Lung (tissue), 12 donors: ENCODE measurements around the gene SYMPK. TPM values are rescaled to one million over a fixed set of nuclear protein-coding genes. Genes with fewer than 3 reads are reported as not detected.

Source experiments
- ATAC-seq: fragments of 200-7000 bp; cut with Tn5 transposase; one replicate; pipeline ENCODE4 v1.9.1; 2020; ENCODE audit warnings: moderate number of reproducible peaks; ENCODE audit not compliant: insufficient read depth, low FRiP score
- DNase-seq, 3 donors: peaks; one replicate each; pipeline ENCODE4 v3.0.0-alpha.2; 2013 to 2017
- H3K27ac ChIP-seq, 2 donors: one replicate each; pipeline ENCODE4 v1.5.1; 2013; ENCODE audit warnings: mild to moderate bottlenecking in 2 of 2, moderate library complexity in 2 of 2, control low read depth in 1 of 2, inconsistent platforms in 1 of 2, low read depth in 1 of 2, low read length in 1 of 2
- H3K27me3 ChIP-seq, 3 donors: one replicate each; pipeline ENCODE4 v1.5.1; 2013; ENCODE audit warnings: low read length in 2 of 3; ENCODE audit not compliant: control insufficient read depth in 3 of 3, insufficient read depth in 3 of 3
- H3K36me3 ChIP-seq, 4 donors: one replicate each; pipeline ENCODE4 v1.5.1; 2013; ENCODE audit warnings: low read length in 4 of 4, mild to moderate bottlenecking in 1 of 4, moderate library complexity in 1 of 4; ENCODE audit not compliant: control insufficient read depth in 4 of 4, insufficient read depth in 4 of 4
- H3K4me1 ChIP-seq, 5 donors: one replicate each; pipeline ENCODE4 v1.5.1; 2013; ENCODE audit warnings: low read length in 5 of 5, mild to moderate bottlenecking in 2 of 5, moderate library complexity in 1 of 5; ENCODE audit not compliant: control insufficient read depth in 5 of 5, insufficient read depth in 5 of 5
- H3K4me3 ChIP-seq: one replicate; pipeline ENCODE4 v1.5.1; 2013; ENCODE audit warnings: mild to moderate bottlenecking, control low read depth, moderate library complexity
- H3K9ac ChIP-seq, 2 donors: one replicate each; pipeline ENCODE4 v1.5.1; 2013; ENCODE audit warnings: low read length in 2 of 2, control low read depth in 1 of 2; ENCODE audit not compliant: insufficient read depth in 1 of 2
- H3K9me3 ChIP-seq, 4 donors: one replicate each; pipeline ENCODE4 v1.5.1; 2013; ENCODE audit warnings: low read length in 3 of 4, mild to moderate bottlenecking in 1 of 4, moderate library complexity in 1 of 4; ENCODE audit not compliant: control insufficient read depth in 4 of 4, insufficient read depth in 3 of 4
- WGBS, 2 donors: extraction: QIAGEN DNeasy Blood & Tissue Kit; methylation state at CpG; one replicate each; pipeline ENCODE4 v1.1.7; 2013; 5-methylcytosine and 5-hydroxymethylcytosine counted together
- polyA plus RNA-seq, 2 donors: library from polyadenylated mRNA; stranded (reverse); fragments of 200-250 nt; gene quantifications; one replicate each; pipeline ENCODE4 v1.2.1, GENCODE V29; 2013
- total RNA-seq, 2 donors: library from RNA; depleted of rRNA in 1 of 2; stranded (reverse); fragments of >200 nt in 1 of 2; gene quantifications; one replicate each; pipeline ENCODE4 v1.2.1, GENCODE V29; 2014 to 2021
- TF ChIP-seq, protein P1 (sequence below): IDR thresholded peaks from 2 replicates; pipeline ENCODE4 v1.5.1; 2012; ENCODE audit warnings: mild to moderate bottlenecking; ENCODE audit errors: control extremely low read depth, extremely low read depth
- donor health status: control.
- donor health status: control.
- donor health status: Bipolar disorder and iron deficiency.
- donor health status: healthy.
- donor health status: DM: yes; HTN: yes; CAD: no.

The SYMPK gene
- total and polyA plus RNA-seq, 4 donors = 40.3 to 125 (median 64.8) TPM

- Histone ChIP-seq H3K36me3 (peaks cover 0 to 6% (median 4%) of the 10 kb centered on the region in 4 donors), H3K27ac (peak within 1 kb of the TSS; percentile 89), H3K9me3 (no peaks in the 10 kb centered on the region), H3K9ac (peak within 1 kb of the TSS; percentile 55 to 94), H3K27me3 (no peaks in the 10 kb centered on the region), H3K4me1 (peaks cover under 1 to 44% (median 11%) of the 10 kb centered on the region in 5 donors), H3K4me3 (peak within 1 kb of the TSS; percentile 59)
- TF ChIP-seq, protein P1, sequence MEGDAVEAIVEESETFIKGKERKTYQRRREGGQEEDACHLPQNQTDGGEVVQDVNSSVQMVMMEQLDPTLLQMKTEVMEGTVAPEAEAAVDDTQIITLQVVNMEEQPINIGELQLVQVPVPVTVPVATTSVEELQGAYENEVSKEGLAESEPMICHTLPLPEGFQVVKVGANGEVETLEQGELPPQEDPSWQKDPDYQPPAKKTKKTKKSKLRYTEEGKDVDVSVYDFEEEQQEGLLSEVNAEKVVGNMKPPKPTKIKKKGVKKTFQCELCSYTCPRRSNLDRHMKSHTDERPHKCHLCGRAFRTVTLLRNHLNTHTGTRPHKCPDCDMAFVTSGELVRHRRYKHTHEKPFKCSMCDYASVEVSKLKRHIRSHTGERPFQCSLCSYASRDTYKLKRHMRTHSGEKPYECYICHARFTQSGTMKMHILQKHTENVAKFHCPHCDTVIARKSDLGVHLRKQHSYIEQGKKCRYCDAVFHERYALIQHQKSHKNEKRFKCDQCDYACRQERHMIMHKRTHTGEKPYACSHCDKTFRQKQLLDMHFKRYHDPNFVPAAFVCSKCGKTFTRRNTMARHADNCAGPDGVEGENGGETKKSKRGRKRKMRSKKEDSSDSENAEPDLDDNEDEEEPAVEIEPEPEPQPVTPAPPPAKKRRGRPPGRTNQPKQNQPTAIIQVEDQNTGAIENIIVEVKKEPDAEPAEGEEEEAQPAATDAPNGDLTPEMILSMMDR = no peak
- peak; percentile 69 for ATAC-seq
- DNase-seq = peak; percentile 99
- WGBS, 2 donors = 0% methylated on average over 68 to 70 of the region's 70 CpGs
These were observed 93.8 kb downstream of the SYMPK start, which contains the start of gene SIX5 for GRCh38 chr19:45768984-45769782. SIX5 (minus strand) TSS chr19:45769252; CDS start chr19:45768844, 408 bp downstream.

DNA sequence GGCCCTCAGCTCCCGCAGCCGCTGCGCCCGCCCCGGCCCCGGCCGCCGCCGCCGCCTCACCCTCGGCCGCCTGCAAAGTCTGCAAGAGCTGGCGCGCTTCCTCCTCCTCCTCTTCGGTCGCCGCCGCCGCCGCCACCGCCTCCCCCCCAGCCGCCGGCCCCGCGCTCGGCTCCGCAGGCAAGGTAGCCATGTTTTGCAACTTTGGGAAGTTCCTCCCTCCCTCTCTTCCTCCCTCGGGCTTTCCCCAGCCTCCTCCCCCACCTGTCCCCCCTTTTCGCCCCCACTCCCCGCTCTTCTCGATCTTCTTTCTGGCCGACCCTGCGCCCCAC lies 94.3 kb downstream of the SYMPK start:
- Histone ChIP-seq H3K27ac (peak overlapping the region; percentile 74 to 87), H3K9me3 (no peaks in the 10 kb centered on the region), H3K36me3 (peaks cover 0 to 6% (median 4%) of the 10 kb centered on the region in 4 donors), H3K4me3 (peak overlapping the region; percentile 59), H3K9ac (peak overlapping the region in 1 of 2 donors; percentile 94), H3K4me1 (peaks cover 2 to 49% (median 11%) of the 10 kb centered on the region in 5 donors), H3K27me3 (no peaks in the 10 kb centered on the region)
- no peak for ATAC-seq
- DNase-seq = peak in 1 of 3 donors; percentile 66
- 0 to 1% methylated on average over 21 to 33 of the region's 33 CpGs for WGBS, 2 donors
- TF ChIP-seq, protein P1 = no peak

DNA sequence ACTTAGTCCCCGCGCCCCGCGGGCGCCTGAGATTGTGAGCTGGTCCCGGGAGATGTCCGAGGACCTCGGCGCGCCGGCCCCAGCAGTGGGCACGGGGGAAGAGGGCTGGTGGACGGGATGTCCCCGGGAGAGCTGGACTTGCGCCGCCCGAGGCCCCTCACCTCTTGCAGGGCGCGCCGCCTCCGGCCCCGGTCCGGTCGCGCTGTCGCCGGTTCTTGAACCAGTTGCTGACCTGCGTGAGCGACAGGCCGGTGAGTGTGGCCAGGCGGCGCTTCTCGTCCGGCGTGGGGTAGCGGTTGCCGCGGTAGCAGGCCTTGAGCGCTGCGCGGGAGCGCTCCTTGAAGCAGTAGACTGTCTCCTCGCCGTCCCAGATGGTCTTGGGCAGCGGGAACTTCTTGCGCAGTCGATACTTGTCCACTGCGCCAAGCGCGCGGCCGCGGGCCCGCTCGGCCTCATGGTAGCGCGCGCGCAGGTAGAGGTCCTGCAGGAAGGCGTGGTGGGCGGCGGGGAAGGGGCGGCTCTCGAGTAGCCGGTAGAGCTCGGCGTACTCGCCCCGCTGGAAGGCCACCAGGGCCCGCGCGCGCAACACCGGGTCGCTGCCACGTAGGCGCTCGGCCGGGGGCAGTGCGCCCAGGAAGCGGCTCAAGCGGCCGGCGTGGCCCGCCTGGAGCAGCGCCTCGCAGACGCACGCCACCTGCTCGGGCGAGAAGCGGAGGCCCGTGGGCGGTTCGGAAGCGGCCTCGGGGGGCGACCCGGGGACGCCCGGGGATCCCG lies 94.9 kb downstream of the SYMPK start:
- H3K4me3 ChIP-seq = peak overlapping the region; percentile 59
- H3K27ac ChIP-seq = peak overlapping the region; percentile 74 to 87
- peak; percentile 74 to 87 (median 77) for DNase-seq
- WGBS, 2 donors = 1 to 2% methylated on average over 96 to 102 of the region's 102 CpGs
- H3K27me3 ChIP-seq = no peaks in the 10 kb centered on the region
- H3K4me1 ChIP-seq = peaks cover 2 to 52% (median 11%) of the 10 kb centered on the region in 5 donors
- H3K9ac ChIP-seq = peak overlapping the region; percentile 37 to 60
- peaks cover 0 to 5% (median 2%) of the 10 kb centered on the region in 4 donors for H3K36me3 ChIP-seq
- TF ChIP-seq, protein P1 = no peak
- no peak for ATAC-seq
- H3K9me3 ChIP-seq = no peaks in the 10 kb centered on the region
